Measurements from ENCODE around the gene NDUFAF3.

DNA sequence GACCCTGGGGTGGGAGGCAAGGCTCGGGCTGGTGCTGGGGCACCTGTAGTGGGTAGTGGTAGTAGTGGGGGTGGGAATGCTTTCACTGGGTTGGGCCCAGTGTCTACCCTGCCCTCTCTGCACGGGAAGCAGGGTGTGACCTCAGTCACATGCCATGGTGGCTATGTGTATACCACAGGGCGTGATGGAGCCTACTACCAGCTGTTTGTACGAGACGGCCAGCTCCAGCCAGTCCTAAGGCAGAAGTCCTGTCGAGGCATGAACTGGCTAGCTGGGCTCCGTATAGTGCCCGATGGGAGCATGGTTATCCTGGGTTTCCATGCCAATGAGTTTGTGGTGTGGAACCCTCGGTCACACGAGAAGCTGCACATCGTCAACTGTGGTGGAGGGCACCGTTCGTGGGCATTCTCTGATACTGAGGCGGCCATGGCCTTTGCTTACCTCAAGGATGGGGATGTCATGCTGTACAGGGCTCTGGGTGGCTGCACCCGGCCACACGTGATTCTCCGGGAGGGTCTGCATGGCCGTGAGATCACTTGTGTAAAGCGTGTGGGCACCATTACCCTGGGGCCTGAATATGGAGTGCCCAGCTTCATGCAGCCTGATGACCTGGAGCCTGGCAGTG lies 8.7 kb upstream of the NDUFAF3 start:
- TF ChIP-seq, protein P1, sequence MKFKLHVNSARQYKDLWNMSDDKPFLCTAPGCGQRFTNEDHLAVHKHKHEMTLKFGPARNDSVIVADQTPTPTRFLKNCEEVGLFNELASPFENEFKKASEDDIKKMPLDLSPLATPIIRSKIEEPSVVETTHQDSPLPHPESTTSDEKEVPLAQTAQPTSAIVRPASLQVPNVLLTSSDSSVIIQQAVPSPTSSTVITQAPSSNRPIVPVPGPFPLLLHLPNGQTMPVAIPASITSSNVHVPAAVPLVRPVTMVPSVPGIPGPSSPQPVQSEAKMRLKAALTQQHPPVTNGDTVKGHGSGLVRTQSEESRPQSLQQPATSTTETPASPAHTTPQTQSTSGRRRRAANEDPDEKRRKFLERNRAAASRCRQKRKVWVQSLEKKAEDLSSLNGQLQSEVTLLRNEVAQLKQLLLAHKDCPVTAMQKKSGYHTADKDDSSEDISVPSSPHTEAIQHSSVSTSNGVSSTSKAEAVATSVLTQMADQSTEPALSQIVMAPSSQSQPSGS (CRISPR knock-in tag; IDR thresholded peaks at IDR 0.05; ENCODE audit: borderline replicate concordance, low read depth) = no peak
- TF ChIP-seq, protein P2, sequence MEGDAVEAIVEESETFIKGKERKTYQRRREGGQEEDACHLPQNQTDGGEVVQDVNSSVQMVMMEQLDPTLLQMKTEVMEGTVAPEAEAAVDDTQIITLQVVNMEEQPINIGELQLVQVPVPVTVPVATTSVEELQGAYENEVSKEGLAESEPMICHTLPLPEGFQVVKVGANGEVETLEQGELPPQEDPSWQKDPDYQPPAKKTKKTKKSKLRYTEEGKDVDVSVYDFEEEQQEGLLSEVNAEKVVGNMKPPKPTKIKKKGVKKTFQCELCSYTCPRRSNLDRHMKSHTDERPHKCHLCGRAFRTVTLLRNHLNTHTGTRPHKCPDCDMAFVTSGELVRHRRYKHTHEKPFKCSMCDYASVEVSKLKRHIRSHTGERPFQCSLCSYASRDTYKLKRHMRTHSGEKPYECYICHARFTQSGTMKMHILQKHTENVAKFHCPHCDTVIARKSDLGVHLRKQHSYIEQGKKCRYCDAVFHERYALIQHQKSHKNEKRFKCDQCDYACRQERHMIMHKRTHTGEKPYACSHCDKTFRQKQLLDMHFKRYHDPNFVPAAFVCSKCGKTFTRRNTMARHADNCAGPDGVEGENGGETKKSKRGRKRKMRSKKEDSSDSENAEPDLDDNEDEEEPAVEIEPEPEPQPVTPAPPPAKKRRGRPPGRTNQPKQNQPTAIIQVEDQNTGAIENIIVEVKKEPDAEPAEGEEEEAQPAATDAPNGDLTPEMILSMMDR (IDR thresholded peaks at IDR 0.05) = no peak
- TF ChIP-seq, protein P3, sequence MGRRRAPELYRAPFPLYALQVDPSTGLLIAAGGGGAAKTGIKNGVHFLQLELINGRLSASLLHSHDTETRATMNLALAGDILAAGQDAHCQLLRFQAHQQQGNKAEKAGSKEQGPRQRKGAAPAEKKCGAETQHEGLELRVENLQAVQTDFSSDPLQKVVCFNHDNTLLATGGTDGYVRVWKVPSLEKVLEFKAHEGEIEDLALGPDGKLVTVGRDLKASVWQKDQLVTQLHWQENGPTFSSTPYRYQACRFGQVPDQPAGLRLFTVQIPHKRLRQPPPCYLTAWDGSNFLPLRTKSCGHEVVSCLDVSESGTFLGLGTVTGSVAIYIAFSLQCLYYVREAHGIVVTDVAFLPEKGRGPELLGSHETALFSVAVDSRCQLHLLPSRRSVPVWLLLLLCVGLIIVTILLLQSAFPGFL (CRISPR knock-in tag; IDR thresholded peaks at IDR 0.05; ENCODE audit: borderline replicate concordance) = no peak
- no peak for TF ChIP-seq NR1H2 (CRISPR knock-in tag; IDR thresholded peaks at IDR 0.05)
- no peak for TF ChIP-seq ZNF423 (CRISPR knock-in tag; IDR thresholded peaks at IDR 0.05)
- no peak for TF ChIP-seq ZNF317 (CRISPR knock-in tag; IDR thresholded peaks at IDR 0.05; ENCODE audit: borderline replicate concordance, low read depth)
- TF ChIP-seq NFE2L1 (CRISPR knock-in tag; IDR thresholded peaks at IDR 0.05) = no peak
- no peak for TF ChIP-seq TP53 (CRISPR knock-in tag; IDR thresholded peaks at IDR 0.05)
- TF ChIP-seq FOXJ3 (CRISPR knock-in tag; IDR thresholded peaks at IDR 0.05; ENCODE audit: borderline replicate concordance) = no peak
- TF ChIP-seq JUN (CRISPR knock-in tag; IDR thresholded peaks at IDR 0.05) = no peak
- no peak for TF ChIP-seq ETV6 (CRISPR knock-in tag; IDR thresholded peaks at IDR 0.05)
- TF ChIP-seq ZNF263 (CRISPR knock-in tag; IDR thresholded peaks at IDR 0.05; ENCODE audit: low read depth) = no peak
- TF ChIP-seq, protein P4, sequence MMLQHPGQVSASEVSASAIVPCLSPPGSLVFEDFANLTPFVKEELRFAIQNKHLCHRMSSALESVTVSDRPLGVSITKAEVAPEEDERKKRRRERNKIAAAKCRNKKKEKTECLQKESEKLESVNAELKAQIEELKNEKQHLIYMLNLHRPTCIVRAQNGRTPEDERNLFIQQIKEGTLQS (CRISPR knock-in tag; conservative IDR thresholded peaks at IDR 0.05) = no peak
- TF ChIP-seq RELA (CRISPR knock-in tag; IDR thresholded peaks at IDR 0.05; ENCODE audit: borderline replicate concordance) = no peak
